22Rv1 (cell line): Measurements from ENCODE around the gene HELT.

Experiments used
- CTCF ChIP-seq: fragments of 450-650 bp; IDR thresholded peaks from 2 replicates; pipeline ENCODE4 v1.5.1; 2017; ENCODE audit warnings: mild to moderate bottlenecking
- ZFX ChIP-seq: fragments of 450-650 bp; IDR thresholded peaks from 2 replicates; pipeline ENCODE4 v1.6.1; 2017; ENCODE audit warnings: antibody characterized with exemption, borderline replicate concordance

GRCh38 chr4:185054886-185055285, 36.6 kb downstream of the HELT start:
- TF ChIP-seq CTCF (no peak), ZFX (no peak)
